Bronchial epithelial cell (primary cell): ENCODE data around the gene CEP85L. TPM values are rescaled to one million over a fixed set of nuclear protein-coding genes. Genes with fewer than 3 reads are reported as not detected.

Source experiments
- DNase-seq: peaks from one replicate; pipeline ENCODE4 v3.0.0-alpha.2; 2010; ENCODE audit warnings: low read depth
- FAIRE-seq: peaks from 2 replicates; lab custom pipeline; 2011; peaks lifted over from hg19 to GRCh38; lab: Jason Lieb, UNC
- H3K27me3 ChIP-seq: 2 replicates; pipeline ENCODE4 v1.5.1; 2011; ENCODE audit warnings: low read length; ENCODE audit not compliant: control insufficient read depth, insufficient read depth
- H3K36me3 ChIP-seq: 2 replicates; pipeline ENCODE4 v1.5.1; 2011; ENCODE audit warnings: low read length; ENCODE audit not compliant: control insufficient read depth, insufficient read depth
- H3K4me3 ChIP-seq: 2 replicates; pipeline ENCODE4 v1.5.1; 2011; ENCODE audit warnings: mild to moderate bottlenecking, low read depth, low read length, control low read depth
- CTCF ChIP-seq: IDR thresholded peaks from 2 replicates; pipeline ENCODE4 v1.5.1; 2011; ENCODE audit warnings: mild to moderate bottlenecking, moderate library complexity, low read length, control low read depth, inconsistent platforms; ENCODE audit not compliant: insufficient read depth, severe bottlenecking
- total RNA-seq: library from RNA; depleted of rRNA; stranded (reverse); fragments of >200 nt; gene quantifications from 2 replicates; pipeline ENCODE4 v1.2.1, GENCODE V29; 2014

CEP85L gene
- total RNA-seq, 1 donor from 2014 or later: 7.1 TPM

- Histone ChIP-seq H3K4me3 (no peak overlapping the region), H3K36me3 (no peaks in the 10 kb centered on the region), H3K27me3 (no peaks in the 10 kb centered on the region)
- no peak for TF ChIP-seq CTCF
- DNase-seq: no peak
- no peak for FAIRE-seq
Observed at GRCh38 chr6:118506071-118506638, 145.2 kb downstream of the CEP85L start.

DNA sequence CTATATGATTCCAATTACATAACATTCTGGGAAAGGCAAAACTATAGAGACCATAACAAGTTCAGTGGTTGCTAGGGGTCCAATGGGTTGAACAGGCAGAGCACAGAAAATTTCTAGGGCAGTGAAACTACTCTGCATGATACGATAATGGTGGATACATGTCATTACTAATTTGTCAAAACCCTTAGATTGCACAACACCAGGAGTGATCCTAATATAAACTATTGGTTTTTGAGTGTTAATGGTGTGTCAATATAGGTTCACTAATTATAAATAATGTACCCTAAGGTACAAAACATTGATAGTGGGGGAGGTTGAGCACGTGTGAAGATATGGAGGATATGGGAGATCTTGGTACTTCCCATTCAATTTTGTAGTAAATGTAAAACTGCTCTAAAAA, 145.7 kb downstream of the CEP85L start:
- TF ChIP-seq CTCF: no peak
- FAIRE-seq (no peak), DNase-seq (no peak)
- H3K27me3 ChIP-seq: no peaks in the 10 kb centered on the region
- no peak overlapping the region for H3K4me3 ChIP-seq
- H3K36me3 ChIP-seq: no peaks in the 10 kb centered on the region

DNA sequence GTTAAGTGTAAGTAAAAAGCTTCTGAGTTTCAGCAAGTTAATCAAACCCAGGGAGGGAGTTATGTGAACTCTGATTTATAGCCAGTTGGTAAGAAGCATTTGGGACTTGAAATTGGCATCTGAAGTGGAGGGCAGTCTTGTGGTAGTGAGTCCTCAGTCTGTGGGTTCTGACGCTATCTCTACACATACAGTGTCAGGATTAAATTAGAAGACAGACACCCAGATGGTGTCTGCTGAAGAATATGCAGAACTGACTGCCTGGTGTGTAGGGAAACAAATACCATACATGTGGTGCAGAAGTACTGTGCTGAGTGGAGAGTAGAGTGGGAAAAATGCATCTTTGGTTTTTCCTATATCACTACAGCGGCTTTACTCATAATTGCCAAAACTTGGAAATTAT, 146.8 kb downstream of the CEP85L start:
- no peaks in the 10 kb centered on the region for H3K36me3 ChIP-seq
- FAIRE-seq (no peak), DNase-seq (no peak)
- H3K4me3 ChIP-seq: no peak overlapping the region
- H3K27me3 ChIP-seq: no peaks in the 10 kb centered on the region
- TF ChIP-seq CTCF: no peak

DNA sequence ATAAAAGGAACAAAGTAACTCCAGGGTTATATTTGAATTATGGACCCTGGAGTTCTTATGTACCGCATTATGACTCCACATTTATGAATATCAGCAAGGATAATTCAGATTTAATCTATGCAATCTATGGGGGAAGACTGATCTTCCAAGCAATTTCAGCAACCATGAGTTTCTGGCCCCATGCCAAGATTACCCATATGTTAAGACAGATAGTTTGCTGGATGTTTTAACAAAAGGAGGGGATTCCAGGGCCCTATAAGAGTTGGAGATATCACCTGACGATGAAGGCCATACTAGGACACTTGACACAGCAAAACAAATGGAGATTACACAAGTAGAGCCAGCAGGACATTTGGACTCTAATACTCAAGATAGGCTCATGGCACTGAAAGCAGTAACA, 149.2 kb downstream of the CEP85L start:
- DNase-seq (no peak), FAIRE-seq (no peak)
- Histone ChIP-seq H3K36me3 (no peaks in the 10 kb centered on the region), H3K27me3 (no peaks in the 10 kb centered on the region), H3K4me3 (no peak overlapping the region)
- TF ChIP-seq CTCF: no peak

DNA sequence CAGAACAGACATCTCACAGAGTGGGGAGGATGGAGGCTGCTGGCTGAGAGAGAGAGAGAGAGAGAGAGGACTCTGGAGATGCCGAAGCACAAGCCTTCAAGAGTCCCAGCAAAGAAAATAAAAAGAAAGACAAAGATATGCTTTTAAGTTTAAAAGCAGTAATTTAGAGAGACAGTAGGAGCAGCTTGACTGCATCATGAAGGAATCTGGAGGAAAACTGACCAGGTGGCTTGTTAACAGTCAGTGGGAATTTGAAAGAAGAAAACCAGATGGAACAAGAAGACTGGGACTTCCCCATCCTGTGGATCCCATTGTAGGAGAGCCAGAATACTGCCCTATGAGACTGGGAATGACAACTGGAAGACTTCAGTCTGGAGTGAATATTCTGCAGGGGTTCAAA, 149.6 kb downstream of the CEP85L start:
- Histone ChIP-seq H3K4me3 (no peak overlapping the region), H3K36me3 (no peaks in the 10 kb centered on the region), H3K27me3 (no peaks in the 10 kb centered on the region)
- FAIRE-seq: no peak
- no peak for TF ChIP-seq CTCF
- DNase-seq: no peak

GRCh38 chr6:118501099-118501498, 150.3 kb downstream of the CEP85L start:
- no peak for FAIRE-seq
- no peak overlapping the region for H3K4me3 ChIP-seq
- no peaks in the 10 kb centered on the region for H3K27me3 ChIP-seq
- H3K36me3 ChIP-seq: no peaks in the 10 kb centered on the region
- no peak for TF ChIP-seq CTCF
- DNase-seq: no peak
